DND-41 (cell line): ENCODE results near the gene PAM.
A peak's percentile ranks its signal among the peaks of the same experiment; 100 is the strongest.

Experiments
- ATAC-seq: fragments of 200-7000 bp; cut with Tn5 transposase; 3 replicates; pipeline ENCODE4 v1.9.1; 2021; ENCODE audit warnings: low read depth; ENCODE audit not compliant: insufficient read depth
- DNase-seq: peaks from one replicate; pipeline ENCODE4 v3.0.0-alpha.2; 2020
- H2AFZ ChIP-seq: 2 replicates; pipeline ENCODE4 v1.6.0; 2012; ENCODE audit warnings: low read depth, low read length
- H3K27ac ChIP-seq: 2 replicates; pipeline ENCODE4 v1.5.1; 2012; ENCODE audit warnings: low read length, inconsistent platforms
- H3K27me3 ChIP-seq: fragments of 200-600 bp; sonication (generic); 2 replicates; pipeline ENCODE4 v1.6.0; 2012; ENCODE audit warnings: low read length, mild to moderate bottlenecking, inconsistent platforms; ENCODE audit not compliant: insufficient read depth, poor library complexity
- H3K36me3 ChIP-seq: 2 replicates; pipeline ENCODE4 v1.5.1; 2012; ENCODE audit warnings: low read length, inconsistent platforms; ENCODE audit not compliant: insufficient read depth
- H3K4me1 ChIP-seq: 2 replicates; pipeline ENCODE4 v1.5.1; 2012; ENCODE audit warnings: mild to moderate bottlenecking, low read length; ENCODE audit not compliant: insufficient read depth
- H3K4me2 ChIP-seq: 2 replicates; pipeline ENCODE4 v1.6.0; 2012; ENCODE audit warnings: mild to moderate bottlenecking, moderate library complexity, low read length, inconsistent platforms; ENCODE audit not compliant: insufficient read depth
- H3K4me3 ChIP-seq, 2 experiments: fragments of 200-600 bp in 1 of 2; shearing (Covaris generic) in 1 of 2; 2 replicates each; pipeline ENCODE4 v1.5.1; 2012 to 2016; ENCODE audit warnings: inconsistent platforms in 2 of 2, low read length in 2 of 2, mild to moderate bottlenecking in 2 of 2, low read depth in 1 of 2, moderate library complexity in 1 of 2
- H3K79me2 ChIP-seq: 2 replicates; pipeline ENCODE4 v1.6.0; 2012; ENCODE audit warnings: low read length, inconsistent platforms; ENCODE audit not compliant: insufficient read depth
- H3K9ac ChIP-seq: 2 replicates; pipeline ENCODE4 v1.6.0; 2012; ENCODE audit warnings: low read depth, mild to moderate bottlenecking, inconsistent platforms, low read length, moderate library complexity
- H3K9me3 ChIP-seq: 2 replicates; pipeline ENCODE4 v1.5.1; 2012; ENCODE audit warnings: low read length, moderate library complexity, mild to moderate bottlenecking, inconsistent platforms; ENCODE audit not compliant: insufficient read depth, severe bottlenecking
- H4K20me1 ChIP-seq: 2 replicates; pipeline ENCODE4 v1.6.0; 2012; ENCODE audit warnings: low read length; ENCODE audit not compliant: insufficient read depth
- EZH2 ChIP-seq: IDR thresholded peaks from 3 replicates; pipeline ENCODE4 v1.6.1; 2012; ENCODE audit warnings: borderline replicate concordance, low read depth, mild to moderate bottlenecking, moderate library complexity, low read length, inconsistent platforms; ENCODE audit not compliant: severe bottlenecking
- TF ChIP-seq, protein P1 (sequence below): IDR thresholded peaks from 2 replicates; pipeline ENCODE4 v1.5.1; 2012; ENCODE audit warnings: borderline replicate concordance, low read length, moderate library complexity, mild to moderate bottlenecking; ENCODE audit not compliant: poor library complexity, severe bottlenecking; ENCODE audit errors: extremely low read depth

PAM gene

DNA sequence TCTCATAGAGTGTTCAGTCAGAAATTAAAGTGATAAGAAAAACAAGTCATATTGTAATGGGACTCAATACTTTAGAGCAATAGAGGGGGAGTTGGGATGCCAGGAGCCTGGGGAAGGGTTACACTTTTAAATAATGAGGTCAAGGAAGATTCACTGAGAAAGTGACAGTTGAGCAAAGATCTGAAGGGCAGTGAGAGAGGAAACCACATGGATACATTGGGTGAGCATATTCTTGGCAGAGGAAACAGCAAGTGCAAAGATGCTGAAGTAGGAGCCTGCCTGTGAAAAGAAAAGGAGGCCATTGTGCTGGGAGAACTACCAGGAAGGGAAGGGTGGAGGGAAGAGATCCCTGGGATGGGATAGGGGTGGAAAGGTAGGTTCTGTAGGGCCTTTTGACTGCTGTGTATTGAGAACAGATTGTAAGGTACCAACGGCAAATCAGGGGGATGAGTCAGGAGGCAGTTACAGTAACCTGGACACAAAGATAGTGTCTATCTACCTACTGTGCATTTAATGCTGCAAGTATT is 79.4 kb downstream of the PAM start:
- no peaks in the 10 kb centered on the region for H3K36me3 ChIP-seq
- no peaks in the 10 kb centered on the region for H4K20me1 ChIP-seq
- peak overlapping the region in 1 of 2 experiments; percentile 28; a peak in 1 of 4 replicates for H3K4me3 ChIP-seq
- ATAC-seq (peak; percentile 85), DNase-seq (peak; percentile 65)
- peaks cover 55% of the 10 kb centered on the region for H3K4me1 ChIP-seq
- peak overlapping the region; percentile 97 for H3K27ac ChIP-seq
- peak overlapping the region; percentile 69 for H2AFZ ChIP-seq
- H3K4me2 ChIP-seq, result peak overlapping the region; percentile 47
- TF ChIP-seq, protein P1, sequence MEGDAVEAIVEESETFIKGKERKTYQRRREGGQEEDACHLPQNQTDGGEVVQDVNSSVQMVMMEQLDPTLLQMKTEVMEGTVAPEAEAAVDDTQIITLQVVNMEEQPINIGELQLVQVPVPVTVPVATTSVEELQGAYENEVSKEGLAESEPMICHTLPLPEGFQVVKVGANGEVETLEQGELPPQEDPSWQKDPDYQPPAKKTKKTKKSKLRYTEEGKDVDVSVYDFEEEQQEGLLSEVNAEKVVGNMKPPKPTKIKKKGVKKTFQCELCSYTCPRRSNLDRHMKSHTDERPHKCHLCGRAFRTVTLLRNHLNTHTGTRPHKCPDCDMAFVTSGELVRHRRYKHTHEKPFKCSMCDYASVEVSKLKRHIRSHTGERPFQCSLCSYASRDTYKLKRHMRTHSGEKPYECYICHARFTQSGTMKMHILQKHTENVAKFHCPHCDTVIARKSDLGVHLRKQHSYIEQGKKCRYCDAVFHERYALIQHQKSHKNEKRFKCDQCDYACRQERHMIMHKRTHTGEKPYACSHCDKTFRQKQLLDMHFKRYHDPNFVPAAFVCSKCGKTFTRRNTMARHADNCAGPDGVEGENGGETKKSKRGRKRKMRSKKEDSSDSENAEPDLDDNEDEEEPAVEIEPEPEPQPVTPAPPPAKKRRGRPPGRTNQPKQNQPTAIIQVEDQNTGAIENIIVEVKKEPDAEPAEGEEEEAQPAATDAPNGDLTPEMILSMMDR, result no peak
- TF ChIP-seq EZH2, result no peak
- no peaks in the 10 kb centered on the region for H3K9me3 ChIP-seq
- H3K9ac ChIP-seq, result peak overlapping the region; percentile 43; the same call in 1 of the 2 replicates
- 0 out of 2 replicates have a peak, but pooled peaks cover 2% of the 10 kb centered on the region for H3K79me2 ChIP-seq
- H3K27me3 ChIP-seq, result no peaks in the 10 kb centered on the region

DNA sequence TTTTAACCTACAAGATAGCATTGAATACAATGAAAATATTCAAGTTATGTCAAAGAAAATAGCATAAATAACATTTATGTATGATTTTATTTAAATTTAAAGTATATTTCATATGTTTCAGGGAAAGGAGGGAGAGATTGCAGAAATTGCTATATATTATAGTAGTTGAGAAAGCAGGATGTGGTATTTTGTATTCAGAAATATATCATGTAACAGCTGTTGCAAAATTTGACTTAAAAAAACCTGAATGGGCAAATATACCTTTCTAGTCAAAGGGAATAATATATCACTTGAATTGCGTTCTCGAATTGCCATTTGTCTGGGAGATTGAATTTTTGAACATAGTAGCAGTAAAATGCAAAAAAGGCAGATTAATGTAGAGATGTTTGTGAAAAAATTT is 80.6 kb downstream of the PAM start:
- peak overlapping the region; percentile 46; the same call in 1 of the 2 replicates for H3K4me2 ChIP-seq
- H3K9me3 ChIP-seq, result no peaks in the 10 kb centered on the region
- peak overlapping the region; percentile 97 for H3K27ac ChIP-seq
- H3K4me1 ChIP-seq, result peaks cover 55% of the 10 kb centered on the region
- 0 out of 2 replicates have a peak, but pooled peaks cover 2% of the 10 kb centered on the region for H3K79me2 ChIP-seq
- no peaks in the 10 kb centered on the region for H3K36me3 ChIP-seq
- DNase-seq (no peak), ATAC-seq (peak; percentile 58)
- H2AFZ ChIP-seq, result no peak overlapping the region
- no peaks in the 10 kb centered on the region for H3K27me3 ChIP-seq
- H3K4me3 ChIP-seq, result no peak overlapping the region
- H4K20me1 ChIP-seq, result no peaks in the 10 kb centered on the region
- no peak for TF ChIP-seq EZH2
- TF ChIP-seq, protein P1, result no peak
- H3K9ac ChIP-seq, result peak overlapping the region; percentile 43; the same call in 1 of the 2 replicates

DNA sequence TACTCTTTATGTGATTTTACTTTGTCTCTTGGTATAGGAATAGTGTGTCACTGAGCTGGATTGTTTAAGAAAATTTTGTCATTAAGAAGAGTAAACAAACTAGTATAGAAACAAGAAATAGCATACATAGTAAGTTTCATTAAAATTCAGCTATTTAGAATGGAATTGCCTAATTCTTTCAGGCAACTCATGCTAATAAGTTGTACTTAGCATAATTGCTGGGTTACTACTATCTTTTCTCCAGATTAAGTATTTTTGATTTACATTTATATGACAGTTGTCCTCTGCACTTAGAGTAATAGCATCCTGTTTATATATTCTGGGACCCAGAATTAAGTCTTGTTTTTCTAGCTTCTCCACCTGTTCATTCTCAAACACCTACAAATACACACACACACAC is 85.9 kb downstream of the PAM start:
- Histone ChIP-seq H3K79me2 (0 out of 2 replicates have a peak, but pooled peaks cover 2% of the 10 kb centered on the region), H3K27ac (no peak overlapping the region), H3K27me3 (no peaks in the 10 kb centered on the region), H3K4me1 (peaks cover 32% of the 10 kb centered on the region), H3K9me3 (peaks cover 2% of the 10 kb centered on the region), H4K20me1 (no peaks in the 10 kb centered on the region), H2AFZ (no peak overlapping the region), H3K9ac (no peak overlapping the region), H3K4me2 (no peak overlapping the region), H3K4me3 (no peak overlapping the region), H3K36me3 (no peaks in the 10 kb centered on the region)
- TF ChIP-seq EZH2, result no peak
- TF ChIP-seq, protein P1, result no peak
- no peak for DNase-seq
- ATAC-seq, result no peak

DNA sequence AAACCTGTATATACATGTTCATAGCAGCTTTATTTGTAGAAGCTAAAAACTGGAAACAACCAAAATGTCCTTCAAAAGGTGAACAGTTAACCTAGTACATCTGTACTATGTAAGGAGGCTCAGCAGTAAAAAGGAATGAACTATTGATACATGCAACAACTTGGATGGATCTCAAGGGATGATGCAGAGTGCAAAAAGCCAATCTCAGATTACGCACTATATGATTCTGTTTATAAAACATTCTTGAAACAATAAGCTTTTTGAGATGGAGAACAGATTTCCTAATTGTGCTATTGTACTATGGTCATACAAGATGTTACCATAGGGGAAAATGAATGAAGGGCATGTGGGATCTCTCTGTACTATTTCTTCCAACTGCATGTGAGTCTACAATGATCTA is 88.9 kb downstream of the PAM start:
- no peaks in the 10 kb centered on the region for H3K79me2 ChIP-seq
- peaks cover 22% of the 10 kb centered on the region for H3K4me1 ChIP-seq
- no peaks in the 10 kb centered on the region for H3K27me3 ChIP-seq
- H4K20me1 ChIP-seq, result no peaks in the 10 kb centered on the region
- DNase-seq (no peak), ATAC-seq (no peak)
- no peaks in the 10 kb centered on the region for H3K36me3 ChIP-seq
- H3K27ac ChIP-seq, result no peak overlapping the region
- no peak overlapping the region for H3K9ac ChIP-seq
- H2AFZ ChIP-seq, result no peak overlapping the region
- H3K9me3 ChIP-seq, result peaks cover 2% of the 10 kb centered on the region
- H3K4me2 ChIP-seq, result no peak overlapping the region
- TF ChIP-seq EZH2, result no peak
- TF ChIP-seq, protein P1, result no peak
- H3K4me3 ChIP-seq, result no peak overlapping the region
